Lower lobe of right lung (tissue), 2 donors: ENCODE measurements around the gene RANBP6. TPM values are rescaled to one million over a fixed set of nuclear protein-coding genes. Genes with fewer than 3 reads are reported as not detected.
"Not testable (repeated sequence)": the region's sequence is repeated elsewhere in the genome, so short reads cannot be mapped to it uniquely, and the experiment has no call there.

Experiments
- ATAC-seq, 2 donors: fragments of 200-7000 bp; cut with Tn5 transposase; one replicate each; pipeline ENCODE4 v1.9.1; 2020 to 2022; ENCODE audit warnings: mild to moderate bottlenecking in 2 of 2, moderate library complexity in 2 of 2
- DNase-seq: peaks from one replicate; pipeline ENCODE4 v3.0.0-alpha.2; 2020
- H3K27ac ChIP-seq: fragments of 200-600 bp; one replicate; pipeline ENCODE4 v1.8.0; 2022
- H3K27me3 ChIP-seq: fragments of 200-600 bp; one replicate; pipeline ENCODE4 v1.8.0; 2022; ENCODE audit warnings: low read depth
- H3K36me3 ChIP-seq: fragments of 200-600 bp; one replicate; pipeline ENCODE4 v1.8.0; 2022; ENCODE audit warnings: mild to moderate bottlenecking
- H3K4me1 ChIP-seq: fragments of 200-600 bp; one replicate; pipeline ENCODE4 v1.8.0; 2022
- H3K4me3 ChIP-seq: fragments of 200-600 bp; one replicate; pipeline ENCODE4 v1.8.0; 2022; ENCODE audit warnings: mild to moderate bottlenecking
- H3K9me3 ChIP-seq: fragments of 200-600 bp; one replicate; pipeline ENCODE4 v1.8.0; 2022
- intact Hi-C: fragments of 100-400 bp; cut with DNase I; formaldehyde crosslinking; loops from one replicate; pipeline ENCODE4 v1.11.0; 2022
- total RNA-seq: library from RNA; stranded (reverse); fragmentation: NEBNext Ultra II Directional; extraction: Animal tissue kit (Norgen Biotek cat#: 25700); gene quantifications from one replicate; pipeline ENCODE4 v1.2.1, GENCODE V29; 2021
- TF ChIP-seq, protein P1 (sequence below): fragments of 200-600 bp; IDR thresholded peaks from one replicate; pipeline ENCODE4 v1.8.0; 2022; ENCODE audit warnings: antibody characterized with exemption, mild to moderate bottlenecking
- donor health status: DM: no; HTN: yes; CAD: no; lungs with severe emphysema.

Gene RANBP6
- total RNA-seq, 1 donor from 2014 or later, result 15.3 TPM

- no peak for ATAC-seq
- Histone ChIP-seq H3K4me1 (no peaks in the 10 kb centered on the region), H3K36me3 (no peaks in the 10 kb centered on the region), H3K27me3 (no peaks in the 10 kb centered on the region), H3K27ac (no peak overlapping the region), H3K4me3 (no peak overlapping the region), H3K9me3 (no peaks in the 10 kb centered on the region)
- intact Hi-C loops, result no loop called here
- DNase-seq, result no peak
- TF ChIP-seq, protein P1, sequence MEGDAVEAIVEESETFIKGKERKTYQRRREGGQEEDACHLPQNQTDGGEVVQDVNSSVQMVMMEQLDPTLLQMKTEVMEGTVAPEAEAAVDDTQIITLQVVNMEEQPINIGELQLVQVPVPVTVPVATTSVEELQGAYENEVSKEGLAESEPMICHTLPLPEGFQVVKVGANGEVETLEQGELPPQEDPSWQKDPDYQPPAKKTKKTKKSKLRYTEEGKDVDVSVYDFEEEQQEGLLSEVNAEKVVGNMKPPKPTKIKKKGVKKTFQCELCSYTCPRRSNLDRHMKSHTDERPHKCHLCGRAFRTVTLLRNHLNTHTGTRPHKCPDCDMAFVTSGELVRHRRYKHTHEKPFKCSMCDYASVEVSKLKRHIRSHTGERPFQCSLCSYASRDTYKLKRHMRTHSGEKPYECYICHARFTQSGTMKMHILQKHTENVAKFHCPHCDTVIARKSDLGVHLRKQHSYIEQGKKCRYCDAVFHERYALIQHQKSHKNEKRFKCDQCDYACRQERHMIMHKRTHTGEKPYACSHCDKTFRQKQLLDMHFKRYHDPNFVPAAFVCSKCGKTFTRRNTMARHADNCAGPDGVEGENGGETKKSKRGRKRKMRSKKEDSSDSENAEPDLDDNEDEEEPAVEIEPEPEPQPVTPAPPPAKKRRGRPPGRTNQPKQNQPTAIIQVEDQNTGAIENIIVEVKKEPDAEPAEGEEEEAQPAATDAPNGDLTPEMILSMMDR, result peak; percentile 57
These were observed 8.7 kb upstream of the RANBP6 start for GRCh38 chr9:6024035-6024554.

DNA sequence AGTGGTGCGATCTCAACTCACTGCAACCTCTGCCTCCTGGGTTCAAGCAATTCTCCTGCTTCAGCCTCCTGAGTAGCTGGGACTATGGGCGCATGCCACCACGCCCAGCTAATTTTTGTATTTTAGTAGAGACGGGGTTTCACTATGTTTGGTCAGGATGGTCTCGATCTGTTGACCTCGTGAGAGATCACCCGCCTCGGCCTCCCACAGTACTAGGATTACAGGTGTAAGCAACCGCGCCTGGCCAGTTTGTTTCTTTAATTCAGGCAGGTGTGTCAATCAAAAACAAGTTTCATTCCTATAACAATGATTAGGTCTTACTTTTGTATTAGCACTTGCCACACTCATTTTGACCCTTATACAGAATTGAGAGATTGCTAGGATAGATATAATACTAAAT, 1.6 kb upstream of the RANBP6 start:
- H3K36me3 ChIP-seq, result peaks cover 16% of the 10 kb centered on the region
- ATAC-seq, H3K27me3 ChIP-seq, H3K9me3 ChIP-seq, H3K27ac ChIP-seq, DNase-seq, intact Hi-C loops, H3K4me3 ChIP-seq: not testable (repeated sequence)
- peaks cover 26% of the 10 kb centered on the region for H3K4me1 ChIP-seq

- DNase-seq (no peak), ATAC-seq (peak in 1 of 2 donors; percentile 56)
- TF ChIP-seq, protein P1, result no peak
- Histone ChIP-seq H3K4me1 (peaks cover 31% of the 10 kb centered on the region), H3K27me3 (no peaks in the 10 kb centered on the region), H3K9me3 (no peaks in the 10 kb centered on the region), H3K36me3 (peaks cover 16% of the 10 kb centered on the region), H3K27ac (peak overlapping the region; percentile 87), H3K4me3 (peak overlapping the region; percentile 80)
- intact Hi-C loops, result no loop called here
These were observed 654 bp downstream of the RANBP6 start for GRCh38 chr9:6014670-6015270.

GRCh38 chr9:6008169-6008979, 7.0 kb downstream of the RANBP6 start:
- intact Hi-C loops, result no loop called here
- H3K4me1 ChIP-seq, result peaks cover 45% of the 10 kb centered on the region

DNA sequence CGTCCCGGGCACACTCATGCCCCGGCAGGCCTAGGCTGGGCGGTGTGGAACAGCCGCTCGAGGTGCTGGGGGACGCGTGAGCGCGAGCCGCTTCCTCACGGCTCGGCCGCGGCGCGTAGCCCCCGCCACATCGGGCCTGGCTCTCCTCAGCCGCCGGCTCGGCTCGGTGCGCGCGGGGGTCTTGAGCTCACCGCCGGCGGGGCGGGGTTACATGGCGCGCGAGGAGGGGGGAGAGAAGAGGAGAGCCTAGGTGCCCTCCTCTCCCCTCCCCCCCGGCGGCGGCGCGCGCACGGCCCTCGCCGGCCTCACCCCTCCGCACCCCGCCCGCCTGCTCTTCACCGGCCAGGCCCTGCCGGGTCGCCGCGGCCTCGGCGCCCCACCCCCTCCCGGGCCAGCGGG, 7.7 kb downstream of the RANBP6 start:
- Histone ChIP-seq H3K27me3 (no peaks in the 10 kb centered on the region), H3K36me3 (peaks cover 19% of the 10 kb centered on the region), H3K4me1 (peaks cover 49% of the 10 kb centered on the region), H3K27ac (peak overlapping the region; percentile 90), H3K4me3 (peak overlapping the region; percentile 78), H3K9me3 (no peaks in the 10 kb centered on the region)
- intact Hi-C loops, result no loop called here
- DNase-seq, result peak; percentile 85
- peak; percentile 91 to 92 for ATAC-seq
- TF ChIP-seq, protein P1, result no peak

More at GRCh38 chr9:6008169-6008979, 7.0 kb downstream of the RANBP6 start:
- Histone ChIP-seq H3K9me3 (no peaks in the 10 kb centered on the region), H3K27ac (peak overlapping the region; percentile 90), H3K36me3 (peaks cover 25% of the 10 kb centered on the region), H3K27me3 (no peaks in the 10 kb centered on the region), H3K4me3 (peak overlapping the region; percentile 78)
- peak; percentile 96 for DNase-seq
- peak; percentile 94 to 95 for ATAC-seq
- TF ChIP-seq, protein P1, result no peak
